Pancreas (tissue), 10 donors: ENCODE data around the gene SLC35E2B. TPM values are rescaled to one million over a fixed set of nuclear protein-coding genes. Genes with fewer than 3 reads are reported as not detected.

ENCODE experiments used
- ATAC-seq, 4 donors: fragments of 200-7000 bp; cut with Tn5 transposase; one replicate each; pipeline versions ENCODE4 v1.8.0 to v1.9.1; 2020; ENCODE audit warnings: mild to moderate bottlenecking in 4 of 4, moderate library complexity in 4 of 4
- DNase-seq, 6 donors: peaks; one replicate each; pipeline ENCODE4 v3.0.0-alpha.2; 2020
- FAIRE-seq: peaks from 2 replicates; lab custom pipeline; 2012; peaks lifted over from hg19 to GRCh38; lab: Jason Lieb, UNC
- H3K27ac ChIP-seq, 4 donors: fragments of 200-600 bp; sonication (generic); 1 replicate in 3 of 4; 2 replicates in 1 of 4; pipeline versions ENCODE4 v1.5.0 to v1.8.0; 2020
- H3K27me3 ChIP-seq, 4 donors: fragments of 200-600 bp; one replicate each; pipeline ENCODE4 v1.8.0; 2021
- H3K36me3 ChIP-seq, 3 donors: fragments of 200-600 bp; sonication (generic) in 1 of 3; one replicate each; pipeline versions ENCODE4 v1.5.0 to v1.8.0; 2020 to 2021
- H3K4me1 ChIP-seq, 3 donors: fragments of 200-600 bp; one replicate each; pipeline ENCODE4 v1.8.0; 2021
- H3K4me3 ChIP-seq, 4 donors: fragments of 200-600 bp; sonication (generic) in 2 of 4; one replicate each; pipeline versions ENCODE4 v1.5.0 to v1.8.0; 2020 to 2021
- H3K9me3 ChIP-seq, 4 donors: fragments of 200-600 bp; one replicate each; pipeline ENCODE4 v1.8.0; 2021
- WGBS, 2 donors: extraction: QIAGEN DNeasy Blood & Tissue Kit; methylation state at CpG; one replicate each; pipeline ENCODE4 v1.1.7; 2013; 5-methylcytosine and 5-hydroxymethylcytosine counted together
- intact Hi-C, 3 donors: fragments of 100-400 bp; cut with DNase I; formaldehyde crosslinking; loops; one replicate each; pipeline versions ENCODE4 v1.11.1 to v1.14.2; 2022
- polyA plus RNA-seq, 2 donors: library from polyadenylated mRNA; stranded (reverse); fragments of 200-250 nt; gene quantifications; one replicate each; pipeline ENCODE4 v1.2.3, GENCODE V29; 2013
- total RNA-seq, 6 donors: library from RNA; stranded (reverse); fragmentation: NEBNext Ultra II Directional in 4 of 6; extraction: Animal tissue kit (Norgen Biotek cat#: 25700) in 4 of 6; gene quantifications; one replicate each; pipeline versions ENCODE4 v1.2.1 to v1.2.4, GENCODE V29; 2021 to 2023
- TF ChIP-seq, protein P1 (sequence below), 4 donors: fragments of 200-600 bp; sonication (generic) in 3 of 4; IDR thresholded peaks; one replicate each; pipeline versions ENCODE4 v1.5.0 to v1.8.0; 2021; ENCODE audit warnings: antibody characterized with exemption in 4 of 4
- donor health status: healthy with polysubstance abuse.
- donor health status: DM: no; HTN: no; CAD: no; lungs with moderate emphysema.
- donor health status: DM: no; HTN: no; CAD: no.
- donor health status: control.
- donor health status: control.
- donor health status: Bipolar disorder and iron deficiency.
- donor health status: DM: yes; HTN: yes; CAD: no.
- donor health status: DM: no; HTN: no; CAD: no.
- donor health status: DM: no; HTN: no; CAD: no.
- donor health status: DM: yes; HTN: yes; CAD: no.

The SLC35E2B gene
- total and polyA plus RNA-seq, 8 donors, result 12.1 to 45.4 (median 24.0) TPM

DNA sequence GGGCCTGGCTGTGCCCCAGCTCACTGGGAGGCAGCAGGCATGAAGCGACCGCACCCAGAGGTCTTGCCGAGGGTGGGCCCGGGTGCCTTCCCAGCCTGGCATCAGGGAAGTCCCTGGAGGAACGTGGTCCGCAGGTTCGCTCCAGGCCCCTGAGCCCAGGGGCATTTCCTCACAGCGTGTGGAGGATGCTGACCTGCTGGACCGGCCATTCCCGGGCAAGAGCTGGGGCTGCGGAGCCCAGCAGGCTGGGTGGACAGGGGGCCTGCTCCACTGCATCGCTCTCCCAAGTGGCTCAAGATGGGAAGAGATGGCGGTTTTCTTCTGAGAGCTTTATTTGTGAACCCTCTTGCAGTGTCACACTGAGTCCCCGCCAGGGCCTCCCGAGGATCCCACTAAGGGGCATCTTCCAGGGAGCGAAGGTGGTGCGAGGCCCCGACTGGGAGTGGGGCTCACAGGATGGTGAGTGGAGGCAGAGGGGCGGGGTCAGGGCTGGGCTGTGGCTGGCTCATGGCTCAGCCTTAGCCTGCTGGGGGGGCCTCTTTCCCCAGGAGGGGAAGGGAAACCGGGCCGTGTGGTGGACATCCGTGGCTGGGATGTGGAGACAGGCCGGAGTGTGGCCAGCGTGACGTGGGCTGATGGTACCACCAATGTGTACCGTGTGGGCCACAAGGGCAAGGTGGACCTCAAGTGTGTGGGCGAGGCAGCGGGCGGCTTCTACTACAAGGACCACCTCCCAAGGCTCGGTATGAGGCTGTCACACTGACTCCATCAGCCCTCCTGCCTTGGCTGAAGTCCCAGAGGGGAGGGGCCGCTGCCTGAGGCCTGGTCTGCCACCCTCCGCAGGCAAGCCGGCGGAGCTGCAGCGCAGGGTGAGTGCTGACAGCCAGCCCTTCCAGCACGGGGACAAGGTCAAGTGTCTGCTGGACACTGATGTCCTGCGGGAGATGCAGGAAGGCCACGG, 67.9 kb downstream of the SLC35E2B start:
- FAIRE-seq (no peak), DNase-seq (peak in 2 of 6 donors; percentile 40 to 77), ATAC-seq (no peak)
- no peaks in the 10 kb centered on the region for H3K4me1 ChIP-seq
- H3K27me3 ChIP-seq, result no peaks in the 10 kb centered on the region
- 87% methylated on average over 38 of the region's 38 CpGs for WGBS, 2 donors
- H3K27ac ChIP-seq, result no peak overlapping the region
- no peaks in the 10 kb centered on the region for H3K9me3 ChIP-seq
- H3K4me3 ChIP-seq, result no peak overlapping the region
- peaks cover 0 to 6% (median 0%) of the 10 kb centered on the region in 3 donors for H3K36me3 ChIP-seq
- intact Hi-C loops, result no loop called here
- TF ChIP-seq, protein P1, sequence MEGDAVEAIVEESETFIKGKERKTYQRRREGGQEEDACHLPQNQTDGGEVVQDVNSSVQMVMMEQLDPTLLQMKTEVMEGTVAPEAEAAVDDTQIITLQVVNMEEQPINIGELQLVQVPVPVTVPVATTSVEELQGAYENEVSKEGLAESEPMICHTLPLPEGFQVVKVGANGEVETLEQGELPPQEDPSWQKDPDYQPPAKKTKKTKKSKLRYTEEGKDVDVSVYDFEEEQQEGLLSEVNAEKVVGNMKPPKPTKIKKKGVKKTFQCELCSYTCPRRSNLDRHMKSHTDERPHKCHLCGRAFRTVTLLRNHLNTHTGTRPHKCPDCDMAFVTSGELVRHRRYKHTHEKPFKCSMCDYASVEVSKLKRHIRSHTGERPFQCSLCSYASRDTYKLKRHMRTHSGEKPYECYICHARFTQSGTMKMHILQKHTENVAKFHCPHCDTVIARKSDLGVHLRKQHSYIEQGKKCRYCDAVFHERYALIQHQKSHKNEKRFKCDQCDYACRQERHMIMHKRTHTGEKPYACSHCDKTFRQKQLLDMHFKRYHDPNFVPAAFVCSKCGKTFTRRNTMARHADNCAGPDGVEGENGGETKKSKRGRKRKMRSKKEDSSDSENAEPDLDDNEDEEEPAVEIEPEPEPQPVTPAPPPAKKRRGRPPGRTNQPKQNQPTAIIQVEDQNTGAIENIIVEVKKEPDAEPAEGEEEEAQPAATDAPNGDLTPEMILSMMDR (IDR thresholded peaks at IDR 0.05), result no peak

DNA sequence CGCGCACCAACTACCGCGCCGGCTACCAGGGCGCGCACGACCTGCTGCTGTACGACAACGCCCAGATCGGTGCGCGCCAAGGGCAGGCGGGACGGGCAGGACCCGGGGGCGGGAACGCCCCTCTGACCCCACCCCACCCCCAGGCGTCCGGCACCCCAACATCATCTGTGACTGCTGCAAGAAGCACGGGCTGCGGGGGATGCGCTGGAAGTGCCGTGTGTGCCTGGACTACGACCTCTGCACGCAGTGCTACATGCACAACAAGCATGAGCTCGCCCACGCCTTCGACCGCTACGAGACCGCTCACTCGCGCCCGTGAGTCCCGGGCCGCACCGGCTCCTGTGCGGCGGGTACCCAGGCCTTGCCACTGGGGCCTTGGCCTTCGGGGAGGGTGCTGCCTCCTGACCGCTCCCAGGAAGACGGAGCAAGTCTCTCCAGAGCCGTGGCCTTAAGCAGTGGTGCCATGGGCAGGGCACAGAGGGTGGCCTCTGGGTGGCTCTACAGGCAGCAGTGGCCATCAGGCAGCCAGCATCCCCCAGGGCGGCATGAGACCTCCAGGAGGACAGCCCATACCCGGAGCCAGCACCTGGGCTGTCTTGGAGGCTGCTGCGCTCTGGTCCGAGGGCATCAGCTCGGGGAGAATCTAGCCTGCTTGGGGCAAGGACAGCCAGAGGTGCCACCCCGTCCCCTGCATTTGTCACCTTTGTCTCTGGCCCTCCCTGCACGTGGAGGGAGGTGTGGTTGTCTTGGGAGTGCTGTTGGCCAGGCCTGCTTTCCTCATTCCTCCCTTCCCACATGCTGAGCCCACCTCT, 68.8 kb downstream of the SLC35E2B start:
- peaks cover 0 to 6% (median 0%) of the 10 kb centered on the region in 3 donors for H3K36me3 ChIP-seq
- intact Hi-C loops, result no loop called here
- no peaks in the 10 kb centered on the region for H3K27me3 ChIP-seq
- H3K4me1 ChIP-seq, result no peaks in the 10 kb centered on the region
- no peak for ATAC-seq
- TF ChIP-seq, protein P1 (IDR thresholded peaks at IDR 0.05), result no peak
- H3K9me3 ChIP-seq, result no peaks in the 10 kb centered on the region
- H3K27ac ChIP-seq, result no peak overlapping the region
- DNase-seq, result peak in 3 of 6 donors; percentile 30 to 72 (median 58)
- WGBS, 2 donors, result 93 to 95% methylated on average over 43 to 51 of the region's 51 CpGs
- H3K4me3 ChIP-seq, result no peak overlapping the region
- FAIRE-seq, result no peak

DNA sequence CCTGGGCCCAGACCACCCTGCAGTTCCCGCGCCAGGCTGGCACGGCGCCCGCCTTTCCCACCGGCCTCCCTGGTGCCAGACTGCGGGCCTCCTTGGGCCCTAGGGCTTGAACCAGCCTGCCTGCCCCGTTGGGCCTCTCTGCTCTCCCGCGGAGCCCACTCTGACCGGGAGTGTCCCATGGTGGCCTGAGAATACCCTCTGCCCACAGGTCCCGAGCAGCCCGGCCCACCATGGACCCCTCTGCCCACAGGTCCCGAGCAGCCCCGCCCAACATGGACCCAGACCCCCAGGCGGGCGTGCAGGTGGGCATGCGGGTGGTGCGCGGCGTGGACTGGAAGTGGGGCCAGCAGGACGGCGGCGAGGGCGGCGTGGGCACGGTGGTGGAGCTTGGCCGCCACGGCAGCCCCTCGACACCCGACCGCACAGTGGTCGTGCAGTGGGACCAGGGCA, 69.4 kb downstream of the SLC35E2B start:
- H3K27ac ChIP-seq, result no peak overlapping the region
- no peak overlapping the region for H3K4me3 ChIP-seq
- WGBS, 2 donors, result 94% methylated on average over 29 to 33 of the region's 33 CpGs
- H3K9me3 ChIP-seq, result no peaks in the 10 kb centered on the region
- ATAC-seq, result no peak
- TF ChIP-seq, protein P1 (IDR thresholded peaks at IDR 0.05), result no peak
- no peaks in the 10 kb centered on the region for H3K27me3 ChIP-seq
- intact Hi-C loops, result no loop called here
- peak in 2 of 6 donors; percentile 35 to 72 for DNase-seq
- peaks cover 0 to 4% (median 0%) of the 10 kb centered on the region in 3 donors for H3K36me3 ChIP-seq
- no peaks in the 10 kb centered on the region for H3K4me1 ChIP-seq
- FAIRE-seq, result no peak

DNA sequence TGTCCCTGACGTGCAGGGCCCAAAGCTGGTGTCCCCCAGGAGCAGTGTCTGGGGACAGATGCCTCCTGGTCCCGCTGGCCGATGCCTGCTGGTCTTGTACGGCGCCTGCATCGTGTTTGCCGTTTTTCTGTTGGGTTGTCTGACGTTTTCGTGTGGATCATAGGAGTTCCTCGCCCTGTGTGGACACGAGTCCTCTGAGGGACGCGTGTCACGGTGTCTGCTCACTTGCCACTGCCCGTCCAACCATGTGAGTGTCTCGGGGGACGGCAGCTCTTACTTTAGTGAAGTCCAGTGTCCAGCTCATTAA, 69.9 kb downstream of the SLC35E2B start:
- ATAC-seq, result no peak

More for the DNA sequence above, 69.9 kb downstream of the SLC35E2B start:
- Histone ChIP-seq H3K27ac (no peak overlapping the region), H3K9me3 (no peaks in the 10 kb centered on the region), H3K4me3 (no peak overlapping the region), H3K27me3 (no peaks in the 10 kb centered on the region), H3K36me3 (no peaks in the 10 kb centered on the region), H3K4me1 (no peaks in the 10 kb centered on the region)
- TF ChIP-seq, protein P1 (IDR thresholded peaks at IDR 0.05), result no peak
- intact Hi-C loops, result no loop called here
- 91 to 92% methylated on average over 17 of the region's 17 CpGs for WGBS, 2 donors
- DNase-seq, result peak in 1 of 6 donors; percentile 64
- no peak for FAIRE-seq
